Neuronal stem cell (in vitro differentiated cells): ENCODE data around the gene PFKL.

Experiments used
- DNase-seq: peaks from one replicate; pipeline ENCODE4 v3.0.0-alpha.2; 2013; ENCODE audit warnings: low spot score
- H2AFZ ChIP-seq: one replicate; pipeline ENCODE4 v1.6.1; 2013; ENCODE audit warnings: mild to moderate bottlenecking, low read length, inconsistent platforms
- H2AK5ac ChIP-seq: 2 replicates; pipeline ENCODE4 v1.6.1; 2013; ENCODE audit warnings: low read depth, mild to moderate bottlenecking, inconsistent platforms, low read length, moderate library complexity, mixed read lengths
- H2BK120ac ChIP-seq: 2 replicates; pipeline ENCODE4 v1.6.1; 2013; ENCODE audit warnings: low read depth, mild to moderate bottlenecking, inconsistent platforms, low read length, moderate library complexity, mixed read lengths
- H2BK12ac ChIP-seq: one replicate; pipeline ENCODE4 v1.6.1; 2013; ENCODE audit warnings: low read length, inconsistent platforms
- H2BK15ac ChIP-seq: 2 replicates; pipeline ENCODE4 v1.6.1; 2013; ENCODE audit warnings: mild to moderate bottlenecking, low read length, inconsistent platforms, mixed read lengths
- H2BK5ac ChIP-seq: one replicate; pipeline ENCODE4 v1.6.1; 2013; ENCODE audit warnings: inconsistent platforms, mild to moderate bottlenecking, low read length, moderate library complexity
- H3K14ac ChIP-seq: one replicate; pipeline ENCODE4 v1.6.1; 2013; ENCODE audit warnings: low read length, inconsistent platforms
- H3K18ac ChIP-seq: 2 replicates; pipeline ENCODE4 v1.6.1; 2013; ENCODE audit warnings: low read length, inconsistent platforms
- H3K23ac ChIP-seq: 2 replicates; pipeline ENCODE4 v1.6.1; 2013; ENCODE audit warnings: low read depth, mild to moderate bottlenecking, mixed read lengths, low read length, inconsistent platforms; ENCODE audit not compliant: poor library complexity
- H3K27ac ChIP-seq: replicated peaks from 3 replicates; pipeline ENCODE4 v1.5.1; 2013; ENCODE audit warnings: low read length, inconsistent platforms
- H3K27me3 ChIP-seq, 3 experiments: 2 replicates each; pipeline ENCODE4 v1.6.1; 2013; ENCODE audit warnings: low read length in 3 of 3, mild to moderate bottlenecking in 2 of 3, inconsistent platforms in 1 of 3, low read depth in 1 of 3, mixed read lengths in 1 of 3, moderate library complexity in 1 of 3; ENCODE audit not compliant: control insufficient read depth in 3 of 3, insufficient read depth in 3 of 3
- H3K36me3 ChIP-seq, 2 donors: replicated peaks in 1 of 2; 2 replicates each; pipeline ENCODE4 v1.6.1; 2013; ENCODE audit warnings: low read length in 2 of 2; ENCODE audit not compliant: control insufficient read depth in 2 of 2, insufficient read depth in 2 of 2
- H3K4ac ChIP-seq: 2 replicates; pipeline ENCODE4 v1.6.1; 2013; ENCODE audit warnings: inconsistent platforms, mild to moderate bottlenecking, low read length, moderate library complexity
- H3K4me1 ChIP-seq, 2 donors: 1 replicate in 1 of 2; 2 replicates in 1 of 2; pipeline ENCODE4 v1.6.1; 2013; ENCODE audit warnings: low read length in 2 of 2, low read depth in 1 of 2; ENCODE audit not compliant: control insufficient read depth in 2 of 2, insufficient read depth in 1 of 2
- H3K4me2 ChIP-seq: one replicate; pipeline ENCODE4 v1.6.1; 2013; ENCODE audit warnings: mild to moderate bottlenecking, low read length, inconsistent platforms; ENCODE audit not compliant: insufficient read depth, poor library complexity, severe bottlenecking
- H3K4me3 ChIP-seq, 2 donors: 2 replicates each; pipeline ENCODE4 v1.5.1; 2013; ENCODE audit warnings: low read length in 2 of 2, mild to moderate bottlenecking in 2 of 2, inconsistent platforms in 1 of 2, moderate library complexity in 1 of 2
- H3K79me1 ChIP-seq: one replicate; pipeline ENCODE4 v1.6.1; 2013; ENCODE audit warnings: low read depth, mild to moderate bottlenecking, inconsistent platforms, low read length, moderate library complexity
- H3K9ac ChIP-seq: one replicate; pipeline ENCODE4 v1.6.1; 2013; ENCODE audit warnings: mild to moderate bottlenecking, low read depth, low read length, inconsistent platforms; ENCODE audit not compliant: poor library complexity
- H3K9me3 ChIP-seq, 2 donors: replicated peaks in 1 of 2; 2 replicates each; pipeline versions ENCODE3 to v1.6.1; 2013; ENCODE audit warnings: low read length in 2 of 2, mild to moderate bottlenecking in 2 of 2, inconsistent platforms in 1 of 2, low read depth in 1 of 2, mixed read lengths in 1 of 2, moderate library complexity in 1 of 2; ENCODE audit not compliant: control insufficient read depth in 2 of 2, insufficient read depth in 1 of 2
- H4K8ac ChIP-seq: one replicate; pipeline ENCODE4 v1.6.1; 2013; ENCODE audit warnings: low read depth, mild to moderate bottlenecking, inconsistent platforms, low read length, moderate library complexity
- H4K91ac ChIP-seq: one replicate; pipeline ENCODE4 v1.6.1; 2013; ENCODE audit warnings: low read length, low read depth, mild to moderate bottlenecking, inconsistent platforms; ENCODE audit not compliant: poor library complexity
- WGBS, 2 donors: extraction: QIAGEN DNeasy Blood & Tissue Kit; methylation state at CpG; one replicate each; pipeline ENCODE4 v1.1.7; 2013; ENCODE audit warnings: missing lambda C conversion rate in 2 of 2, mixed read lengths in 1 of 2; ENCODE audit not compliant: insufficient read length in 2 of 2, insufficient replicate concordance in 1 of 2; ENCODE audit errors: extremely low coverage in 2 of 2; 5-methylcytosine and 5-hydroxymethylcytosine counted together

PFKL gene

DNA sequence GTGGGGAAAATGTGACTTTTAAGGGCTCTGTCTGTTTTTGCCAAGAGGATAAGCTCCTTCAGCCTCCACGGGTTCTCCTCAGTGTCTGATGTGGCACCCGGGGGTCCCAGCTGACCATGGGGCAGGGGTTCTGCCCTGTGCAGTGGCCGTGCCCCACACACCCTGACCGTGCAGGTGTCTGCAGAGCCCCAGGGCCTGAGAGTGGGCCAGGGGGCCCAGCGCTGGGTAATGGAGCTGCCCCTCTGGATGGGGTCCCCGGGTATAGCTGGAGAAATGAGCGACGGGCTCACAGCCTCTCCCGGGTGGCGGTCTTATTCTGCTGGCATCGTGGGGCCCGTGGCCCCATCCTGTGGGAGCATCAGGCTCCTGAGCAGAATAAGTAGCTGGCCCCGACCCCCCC, 2.9 kb upstream of the PFKL start:
- H3K18ac ChIP-seq, result peak overlapping the region; percentile 35
- H3K4ac ChIP-seq, result no peak overlapping the region
- H2BK15ac ChIP-seq, result peak overlapping the region; percentile 75
- H3K14ac ChIP-seq, result no peak overlapping the region
- H3K27me3 ChIP-seq, result peaks cover 0 to 13% (median 10%) of the 10 kb centered on the region in 3 experiments
- WGBS, 2 donors, result no CpG with 5 or more reads among the region's 13 CpGs
- no peaks in the 10 kb centered on the region for H3K36me3 ChIP-seq
- H2BK12ac ChIP-seq, result no peak overlapping the region
- no peak overlapping the region for H3K4me3 ChIP-seq
- H2BK5ac ChIP-seq, result no peak overlapping the region
- H2AFZ ChIP-seq, result no peak overlapping the region
- no peak overlapping the region for H4K91ac ChIP-seq
- peak overlapping the region; percentile 55 for H3K23ac ChIP-seq
- H2BK120ac ChIP-seq, result no peak overlapping the region
- no peak overlapping the region for H3K9ac ChIP-seq
- H2AK5ac ChIP-seq, result peak overlapping the region; percentile 71
- H3K4me2 ChIP-seq, result no peak overlapping the region
- peaks cover 10 to 16% of the 10 kb centered on the region in 2 donors for H3K4me1 ChIP-seq
- no peak for DNase-seq
- no peak overlapping the region for H4K8ac ChIP-seq
- peaks cover 0 to 2% of the 10 kb centered on the region in 2 donors for H3K9me3 ChIP-seq
- H3K27ac ChIP-seq, result no peak overlapping the region
- H3K79me1 ChIP-seq, result peaks cover 9% of the 10 kb centered on the region

DNA sequence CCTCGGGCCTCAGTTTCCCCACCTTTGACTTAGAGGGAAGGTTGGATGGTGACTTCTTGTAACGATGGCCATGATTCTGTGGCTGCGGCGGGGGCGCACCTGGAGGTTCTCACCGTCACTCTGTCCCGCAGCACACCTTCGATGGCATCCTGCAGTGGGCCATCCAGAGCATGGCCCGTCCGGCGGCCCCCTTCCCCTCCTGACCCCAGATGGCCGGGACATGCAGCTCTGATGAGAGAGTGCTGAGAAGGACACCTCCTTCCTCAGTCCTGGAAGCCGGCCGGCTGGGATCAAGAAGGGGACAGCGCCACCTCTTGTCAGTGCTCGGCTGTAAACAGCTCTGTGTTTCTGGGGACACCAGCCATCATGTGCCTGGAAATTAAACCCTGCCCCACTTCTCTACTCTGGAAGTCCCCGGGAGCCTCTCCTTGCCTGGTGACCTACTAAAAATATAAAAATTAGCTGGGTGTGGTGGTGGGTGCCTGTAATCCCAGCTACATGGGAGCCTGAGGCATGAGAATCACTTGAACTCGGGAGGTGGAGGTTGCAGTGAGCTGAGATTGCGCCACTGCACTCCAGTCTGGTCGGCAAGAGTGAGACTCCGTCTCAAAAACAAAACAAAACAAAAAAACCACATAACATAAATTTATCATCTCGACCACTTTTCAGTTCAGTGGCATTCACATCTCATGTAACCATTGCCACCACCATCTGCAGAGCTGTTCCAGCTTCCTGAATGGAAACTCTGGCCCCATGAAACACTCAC, 2.1 kb upstream of the PFKL start:
- Histone ChIP-seq H3K18ac (peak overlapping the region; percentile 74), H3K4me3 (no peak overlapping the region), H2BK15ac (peak overlapping the region; percentile 6), H2AFZ (peak overlapping the region; percentile 51), H4K8ac (no peak overlapping the region), H3K36me3 (no peaks in the 10 kb centered on the region), H3K9ac (no peak overlapping the region), H4K91ac (no peak overlapping the region), H3K27ac (no peak overlapping the region), H3K23ac (peak overlapping the region; percentile 2), H3K9me3 (peaks cover 0 to 2% of the 10 kb centered on the region in 2 donors), H2BK5ac (no peak overlapping the region), H2AK5ac (peak overlapping the region; percentile 71), H3K79me1 (peaks cover 11% of the 10 kb centered on the region), H3K27me3 (peaks cover 0 to 11% (median 10%) of the 10 kb centered on the region in 3 experiments), H3K4me2 (no peak overlapping the region), H3K4ac (no peak overlapping the region), H2BK120ac (no peak overlapping the region), H2BK12ac (no peak overlapping the region), H3K4me1 (peaks cover 10 to 16% of the 10 kb centered on the region in 2 donors), H3K14ac (no peak overlapping the region)
- WGBS, 2 donors, result 100% methylated on average over 1 of the region's 22 CpGs; no CpG with 5 or more reads in 1 of the 2 donors
- DNase-seq, result peak; percentile 80

DNA sequence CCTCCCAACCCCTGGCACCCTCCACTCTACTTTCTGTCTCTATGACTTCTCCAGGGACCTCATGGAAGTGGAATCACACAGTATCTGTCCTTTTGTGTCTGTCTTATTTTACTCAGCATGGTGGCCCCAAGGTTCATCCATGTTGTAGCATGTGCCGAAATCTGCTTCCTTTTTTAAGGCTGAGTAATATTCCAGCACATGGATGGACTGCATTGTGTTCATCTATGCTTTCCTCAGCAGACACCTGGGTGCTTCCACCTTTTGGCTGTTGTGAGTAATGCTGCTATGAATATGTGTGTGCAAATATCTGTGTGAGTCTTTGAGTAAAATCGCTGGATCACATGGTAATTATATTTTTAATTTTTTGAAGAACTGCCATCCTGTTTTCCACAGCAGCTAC, 1.6 kb upstream of the PFKL start:
- Histone ChIP-seq H3K4me1 (peaks cover 10 to 17% of the 10 kb centered on the region in 2 donors), H3K27ac (no peak overlapping the region), H3K14ac (no peak overlapping the region), H3K4me2 (no peak overlapping the region), H3K27me3 (peaks cover 0 to 11% (median 10%) of the 10 kb centered on the region in 3 experiments), H2AK5ac (no peak overlapping the region), H2BK15ac (no peak overlapping the region), H2BK5ac (no peak overlapping the region), H2BK120ac (no peak overlapping the region), H3K23ac (no peak overlapping the region), H2BK12ac (no peak overlapping the region), H3K18ac (no peak overlapping the region), H3K4me3 (no peak overlapping the region), H3K36me3 (no peaks in the 10 kb centered on the region), H2AFZ (no peak overlapping the region), H3K4ac (no peak overlapping the region), H4K91ac (no peak overlapping the region), H4K8ac (no peak overlapping the region), H3K9ac (no peak overlapping the region), H3K9me3 (peaks cover 0 to 2% of the 10 kb centered on the region in 2 donors), H3K79me1 (peaks cover 11% of the 10 kb centered on the region)
- no CpG with 5 or more reads among the region's 2 CpGs for WGBS, 2 donors
- no peak for DNase-seq

DNA sequence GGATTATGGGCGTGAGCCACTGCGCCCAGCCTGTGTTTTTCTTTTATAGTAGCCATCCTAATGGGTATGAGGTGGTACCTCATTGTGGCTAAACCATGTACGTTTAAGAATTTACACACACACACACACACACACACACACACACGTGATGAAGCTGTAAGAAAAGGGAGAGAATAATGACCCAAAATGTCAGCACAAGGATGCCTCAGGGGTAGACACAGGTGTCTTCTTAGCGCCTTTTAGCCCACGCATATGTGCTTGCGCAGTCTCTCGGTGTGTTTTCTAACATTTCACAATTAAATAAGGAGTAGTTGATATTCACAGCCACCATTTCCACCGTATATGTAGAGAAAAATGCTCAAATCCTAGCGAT, 782 bp upstream of the PFKL start:
- H3K27ac ChIP-seq, result no peak overlapping the region
- H3K4me2 ChIP-seq, result peak overlapping the region; percentile 80
- peaks cover 0 to 2% of the 10 kb centered on the region in 2 donors for H3K9me3 ChIP-seq
- no peaks in the 10 kb centered on the region for H3K36me3 ChIP-seq
- no peak overlapping the region for H4K91ac ChIP-seq
- H3K14ac ChIP-seq, result no peak overlapping the region
- no peak overlapping the region for H2BK5ac ChIP-seq
- no peak overlapping the region for H3K9ac ChIP-seq
- peaks cover 11% of the 10 kb centered on the region for H3K79me1 ChIP-seq
- H3K4ac ChIP-seq, result no peak overlapping the region
- H3K18ac ChIP-seq, result peak overlapping the region; percentile 99
- H2BK15ac ChIP-seq, result no peak overlapping the region
- H3K4me3 ChIP-seq, result peak overlapping the region; percentile 81 to 82
- H2AK5ac ChIP-seq, result no peak overlapping the region
- no CpG with 5 or more reads among the region's 10 CpGs for WGBS, 2 donors
- DNase-seq, result no peak
- H3K27me3 ChIP-seq, result peaks cover 0 to 11% (median 10%) of the 10 kb centered on the region in 3 experiments
- no peak overlapping the region for H2BK12ac ChIP-seq
- H3K4me1 ChIP-seq, result peaks cover 18 to 25% of the 10 kb centered on the region in 2 donors
- H4K8ac ChIP-seq, result no peak overlapping the region
- H3K23ac ChIP-seq, result peak overlapping the region; percentile 98
- peak overlapping the region; percentile 98 for H2AFZ ChIP-seq
- peak overlapping the region; percentile 81 for H2BK120ac ChIP-seq
